A549 (cell line): Measurements from ENCODE around the gene ORM2. TPM values are rescaled to one million over a fixed set of nuclear protein-coding genes. Genes with fewer than 3 reads are reported as not detected.

Experiments
- ATAC-seq, 2 experiments: fragments of 200-7000 bp in 1 of 2; fragments of >200 bp in 1 of 2; cut with Nextera tagmentation in 1 of 2; cut with Tn5 transposase in 1 of 2; 3 replicates each; pipeline versions ENCODE4 v1.8.0 to v1.9.1; 2018 to 2020; ENCODE audit warnings: mild to moderate bottlenecking in 1 of 2, moderate library complexity in 1 of 2
- CTCF ChIA-PET: fragments of 300-600 bp; sonication (Branson Sonifier 250); formaldehyde crosslinking; extraction: SDS; loops from one replicate; lab custom pipeline; 2021; ENCODE audit warnings: antibody characterized with exemption, inconsistent platforms; lab: Yijun Ruan, JAX
- POLR2A ChIA-PET: fragments of 350-600 bp; formaldehyde crosslinking; extraction: SDS; loops from one replicate; lab custom pipeline; 2021; ENCODE audit warnings: antibody characterized with exemption, inconsistent platforms; lab: Yijun Ruan, JAX
- DNase-seq, 2 experiments: peaks; one replicate each; pipeline versions ENCODE4 v3.0.0 to v3.0.0-alpha.2; 2011 to 2016; ENCODE audit warnings: low read depth in 1 of 2, low spot score in 1 of 2
- FAIRE-seq: peaks from 2 replicates; lab custom pipeline; 2011; peaks lifted over from hg19 to GRCh38; lab: Jason Lieb, UNC
- H3K27ac ChIP-seq, 2 experiments: fragments of >200 bp; sonication (Bioruptor Twin); formaldehyde crosslinking; 3 replicates each; pipeline ENCODE4 v1.5.1; 2016 to 2017
- H3K4me1 ChIP-seq: fragments of >200 bp; sonication (Bioruptor Twin); formaldehyde crosslinking; 3 replicates; pipeline ENCODE4 v1.6.1; 2016
- H3K4me2 ChIP-seq: fragments of >200 bp; sonication (Bioruptor Twin); formaldehyde crosslinking; 3 replicates; pipeline ENCODE4 v1.6.1; 2016
- H3K4me3 ChIP-seq: fragments of >200 bp; sonication (Bioruptor Twin); formaldehyde crosslinking; 3 replicates; pipeline ENCODE4 v1.5.1; 2016
- H3K9me3 ChIP-seq: fragments of >200 bp; sonication (Bioruptor Twin); formaldehyde crosslinking; 3 replicates; pipeline ENCODE4 v1.6.1; 2016
- ATOH8 ChIP-seq: fragments of 250-450 bp; sonication (Bioruptor Pico); IDR thresholded peaks from 2 replicates; pipeline ENCODE4 v1.5.0; 2020; ENCODE audit warnings: low read depth, mild to moderate bottlenecking, moderate library complexity
- BCL3 ChIP-seq: fragments of >200 bp; sonication (Bioruptor Twin); formaldehyde crosslinking; IDR thresholded peaks from 3 replicates; pipeline ENCODE4 v1.6.1; 2016
- CEBPB ChIP-seq, 2 experiments: fragments of >200 bp in 1 of 2; sonication (Bioruptor Twin) in 1 of 2; formaldehyde crosslinking in 1 of 2; IDR thresholded peaks; 2 replicates each; pipeline ENCODE4 v1.6.1; 2012 to 2016
- CHD4 ChIP-seq: fragments of 200-600 bp; sonication (generic); IDR thresholded peaks from 2 replicates; pipeline ENCODE4 v1.6.1; 2016; ENCODE audit warnings: antibody characterized with exemption, mild to moderate bottlenecking, borderline replicate concordance
- EHMT2 ChIP-seq: fragments of 200-600 bp; sonication (generic); IDR thresholded peaks from 2 replicates; pipeline ENCODE4 v1.6.1; 2016; ENCODE audit warnings: antibody characterized with exemption, low read depth, mild to moderate bottlenecking, moderate library complexity
- ELK1 ChIP-seq: fragments of 150-350 bp; IDR thresholded peaks from 2 replicates; pipeline ENCODE4 v1.6.1; 2014; ENCODE audit warnings: low read depth, mild to moderate bottlenecking, low read length
- ESRRA ChIP-seq: fragments of 150-350 bp; IDR thresholded peaks from 2 replicates; pipeline ENCODE4 v1.6.1; 2014; ENCODE audit warnings: mild to moderate bottlenecking, low read length, borderline replicate concordance
- FOSB ChIP-seq: fragments of 250-450 bp; sonication (Bioruptor Pico); IDR thresholded peaks from 2 replicates; pipeline ENCODE4 v1.5.0; 2020; ENCODE audit warnings: mild to moderate bottlenecking, moderate library complexity
- FOSL2 ChIP-seq, 2 experiments: fragments of 450-650 bp in 1 of 2; fragments of >200 bp in 1 of 2; sonication (Bioruptor Twin) in 1 of 2; formaldehyde crosslinking; IDR thresholded peaks; 2 replicates each; pipeline versions ENCODE4 v1.5.0 to v1.6.1; 2016 to 2020; ENCODE audit warnings: mild to moderate bottlenecking in 1 of 2, moderate library complexity in 1 of 2
- FOXS1 ChIP-seq: fragments of 250-450 bp; sonication (Bioruptor Pico); IDR thresholded peaks from 2 replicates; pipeline ENCODE4 v1.5.0; 2020; ENCODE audit warnings: mild to moderate bottlenecking, moderate library complexity
- HDAC2 ChIP-seq: fragments of 200-600 bp; sonication (generic); IDR thresholded peaks from 2 replicates; pipeline ENCODE4 v1.6.1; 2016
- HMGXB4 ChIP-seq: fragments of 250-450 bp; sonication (Bioruptor Pico); IDR thresholded peaks from 2 replicates; pipeline ENCODE4 v1.5.0; 2021; ENCODE audit warnings: mild to moderate bottlenecking, moderate library complexity, borderline replicate concordance
- HOXB5 ChIP-seq: fragments of 250-450 bp; sonication (Bioruptor Pico); IDR thresholded peaks from 2 replicates; pipeline ENCODE4 v1.5.0; 2020; ENCODE audit warnings: mild to moderate bottlenecking, moderate library complexity
- KDM5A ChIP-seq: fragments of 200-600 bp; sonication (generic); IDR thresholded peaks from 2 replicates; pipeline ENCODE4 v1.6.1; 2016; ENCODE audit warnings: antibody characterized with exemption, mild to moderate bottlenecking
- MAFK ChIP-seq: fragments of 450-650 bp; IDR thresholded peaks from 2 replicates; pipeline ENCODE4 v1.6.1; 2014; ENCODE audit not compliant: partially characterized antibody
- NFE2L2 ChIP-seq: fragments of 150-350 bp; conservative IDR thresholded peaks from 2 replicates; pipeline ENCODE4 v1.6.1; 2014; ENCODE audit warnings: low read length
- NPAS2 ChIP-seq: fragments of 250-450 bp; sonication (Bioruptor Pico); IDR thresholded peaks from 2 replicates; pipeline ENCODE4 v1.8.0; 2022; ENCODE audit warnings: mild to moderate bottlenecking, moderate library complexity, borderline replicate concordance
- NR3C1 ChIP-seq: fragments of >200 bp; sonication (Bioruptor Twin); formaldehyde crosslinking; IDR thresholded peaks from 3 replicates; pipeline ENCODE4 v1.6.1; 2017
- PBX3 ChIP-seq: IDR thresholded peaks from 2 replicates; pipeline ENCODE4 v1.6.1; 2012
- PHF8 ChIP-seq: fragments of 200-600 bp; sonication (generic); IDR thresholded peaks from 2 replicates; pipeline ENCODE4 v1.6.1; 2016; ENCODE audit warnings: low read depth, mild to moderate bottlenecking, antibody characterized with exemption, moderate library complexity, borderline replicate concordance
- POLR2AphosphoS2 ChIP-seq: conservative IDR thresholded peaks from 2 replicates; pipeline ENCODE4 v1.6.1; 2012; ENCODE audit warnings: low read length, improper control_type of control experiment, inconsistent platforms
- ZC3H11A ChIP-seq: fragments of 450-650 bp; IDR thresholded peaks from 2 replicates; pipeline ENCODE4 v1.6.1; 2014; ENCODE audit warnings: antibody characterized with exemption, mild to moderate bottlenecking
- ZNF302 ChIP-seq: fragments of 250-450 bp; sonication (Bioruptor Pico); IDR thresholded peaks from 2 replicates; pipeline ENCODE4 v1.9.0; 2021; ENCODE audit warnings: inconsistent platforms, mild to moderate bottlenecking, moderate library complexity
- WGBS: methylation state at CpG from one replicate; pipeline ENCODE4 v1.1.6; 2017; ENCODE audit errors: missing lambda C conversion rate; 5-methylcytosine and 5-hydroxymethylcytosine counted together
- polyA plus RNA-seq, 4 experiments: library from polyadenylated mRNA; depleted of rRNA in 3 of 4; stranded (reverse); fragments of >200 nt; fragmentation: RNase III in 1 of 4; extraction: RNeasy Plus Mini Kit Qiagen cat#74134 plus additional on column Dnase treatment in 1 of 4; gene quantifications; 2 replicates in 3 of 4; 3 replicates in 1 of 4; pipeline ENCODE4 v1.2.3, GENCODE V29; 2011 to 2017

ORM2 gene
- polyA plus RNA-seq, 2 of the 4 experiments (the other 2 are of a cell fraction), result 0.10 TPM; not detected in 1

DNA sequence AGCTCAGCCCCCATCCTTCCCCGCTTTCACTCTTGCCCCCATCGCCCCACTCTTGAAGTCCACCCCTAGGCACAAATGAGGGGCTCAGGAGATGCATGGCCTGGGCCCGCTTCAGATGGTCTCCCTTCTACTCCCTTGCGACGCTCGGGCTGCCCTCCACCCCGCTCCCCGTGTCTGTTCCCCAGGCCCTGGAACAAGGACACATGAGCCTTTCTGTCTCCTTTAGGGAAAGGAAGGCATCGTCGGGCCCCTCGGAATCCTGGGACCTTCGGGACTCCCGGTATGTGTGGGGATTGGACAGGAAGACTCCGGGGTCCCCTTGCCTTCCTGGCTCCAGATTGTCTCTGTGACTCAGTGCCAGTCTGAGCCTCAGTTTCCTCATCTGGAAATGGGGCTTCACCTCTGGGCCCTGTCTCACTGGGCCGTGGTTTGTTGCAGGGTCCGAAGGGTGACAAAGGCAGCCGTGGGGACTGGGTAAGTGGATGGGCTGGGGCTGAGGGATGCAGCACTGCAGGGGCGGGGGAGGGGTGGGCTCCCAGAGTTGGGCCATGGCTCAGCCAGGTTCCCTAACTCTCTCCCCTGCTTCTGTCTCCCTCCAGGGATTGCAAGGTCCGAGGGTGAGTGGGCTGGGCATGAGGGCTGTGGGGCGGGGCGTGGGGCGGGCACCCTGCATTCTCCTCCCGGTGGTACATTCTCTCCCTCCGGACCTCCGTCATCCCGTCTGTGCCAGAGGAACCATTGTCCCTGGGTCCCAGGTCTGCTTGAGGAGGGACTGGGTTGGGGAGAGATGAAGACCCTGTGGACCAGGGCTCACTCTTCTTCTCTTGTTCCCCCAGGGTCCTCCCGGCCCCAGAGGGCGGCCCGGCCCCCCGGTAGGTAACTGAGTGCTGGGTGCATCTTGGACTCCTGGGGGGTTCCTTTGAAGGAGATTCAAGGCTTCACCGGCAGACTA lies 28.5 kb upstream of the ORM2 start:
- DNase-seq (no peak), FAIRE-seq (no peak), ATAC-seq (no peak)
- POLR2A ChIA-PET, result no interaction called here
- Histone ChIP-seq H3K9me3 (no peaks in the 10 kb centered on the region), H3K4me3 (no peak overlapping the region), H3K4me2 (no peak overlapping the region), H3K4me1 (no peaks in the 10 kb centered on the region), H3K27ac (no peak overlapping the region)
- 91% methylated on average over 24 of the region's 31 CpGs for WGBS
- CTCF ChIA-PET, result interaction anchor here (2.4 to 3.8 kb wide), 4 partner anchors 11 to 218 kb away, joined by 17 to 40 read pairs (median 18); partner anchors contain the start of gene COL27A1
- TF ChIP-seq MAFK (no peak), HMGXB4 (no peak), ESRRA (no peak), KDM5A (no peak)

- ATAC-seq (no peak), DNase-seq (no peak), FAIRE-seq (no peak)
- TF ChIP-seq ESRRA (no peak), FOSL2 (IDR thresholded peaks at IDR 0.05) (no peak), FOSL2 (CRISPR knock-in tag; IDR thresholded peaks at IDR 0.05) (no peak), FOSB (CRISPR knock-in tag) (no peak), CHD4 (no peak), HDAC2 (no peak), HOXB5 (no peak), NFE2L2 (no peak), NPAS2 (CRISPR knock-in tag) (no peak), ZNF302 (CRISPR knock-in tag) (no peak), NR3C1 (no peak), PHF8 (no peak), EHMT2 (no peak), ATOH8 (CRISPR knock-in tag) (no peak), BCL3 (no peak), ELK1 (no peak), ZC3H11A (no peak), CEBPB (IDR thresholded peaks at IDR 0.05) (no peak), FOXS1 (CRISPR knock-in tag) (no peak), PBX3 (no peak), POLR2AphosphoS2 (no peak)
- no peaks in the 10 kb centered on the region for H3K9me3 ChIP-seq
- ChIA-PET POLR2A (no interaction called here), CTCF (interaction anchor here (0.7 kb wide), 1 partner anchor 11 kb away, joined by 5 read pairs; no protein-coding TSS in a partner anchor)
- 80% methylated on average over 13 of the region's 15 CpGs for WGBS
- no peak overlapping the region for H3K4me2 ChIP-seq
- H3K4me3 ChIP-seq, result no peak overlapping the region
- no peaks in the 10 kb centered on the region for H3K4me1 ChIP-seq
- no peak overlapping the region for H3K27ac ChIP-seq
Observed at GRCh38 chr9:114301798-114302565, 27.7 kb upstream of the ORM2 start.
